ENCODE data around the gene ANO10.

The ANO10 gene

DNA sequence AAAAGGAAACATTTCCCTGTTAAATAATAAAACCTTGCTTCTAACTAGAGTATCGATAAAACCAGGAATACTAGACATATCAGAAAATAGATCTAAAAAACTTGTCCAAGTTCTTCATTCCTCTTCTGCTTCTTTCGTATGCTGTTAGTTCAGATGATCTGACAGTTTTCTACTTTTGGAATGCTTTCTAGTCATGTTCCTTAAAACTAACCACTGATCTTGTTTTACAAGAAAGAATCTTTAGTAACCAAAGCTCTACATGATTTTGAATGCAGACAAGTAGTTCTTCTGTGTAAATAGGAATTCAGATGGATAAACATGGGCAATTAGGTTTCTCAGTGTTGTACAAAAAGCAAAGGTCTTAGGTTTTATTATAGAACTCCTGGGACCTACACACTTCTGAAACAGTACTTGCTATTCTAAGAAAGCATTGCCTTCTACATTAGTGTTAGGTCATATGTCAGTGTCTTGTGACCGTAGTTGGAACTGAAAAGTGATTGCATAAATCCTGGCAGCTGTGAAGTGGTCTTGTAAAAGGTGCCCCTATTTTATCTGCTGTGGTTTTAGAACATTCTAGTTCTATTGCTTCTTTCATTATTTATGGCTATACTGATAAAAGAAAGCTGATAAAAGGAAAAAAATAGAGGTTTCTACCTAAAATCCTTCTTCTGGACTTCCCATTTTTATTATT lies 294.8 kb downstream of the ANO10 start:
- DNase-seq (ENCODE audit: low read depth in 2 of 3, low spot score in 1 of 3) = no peak

DNA sequence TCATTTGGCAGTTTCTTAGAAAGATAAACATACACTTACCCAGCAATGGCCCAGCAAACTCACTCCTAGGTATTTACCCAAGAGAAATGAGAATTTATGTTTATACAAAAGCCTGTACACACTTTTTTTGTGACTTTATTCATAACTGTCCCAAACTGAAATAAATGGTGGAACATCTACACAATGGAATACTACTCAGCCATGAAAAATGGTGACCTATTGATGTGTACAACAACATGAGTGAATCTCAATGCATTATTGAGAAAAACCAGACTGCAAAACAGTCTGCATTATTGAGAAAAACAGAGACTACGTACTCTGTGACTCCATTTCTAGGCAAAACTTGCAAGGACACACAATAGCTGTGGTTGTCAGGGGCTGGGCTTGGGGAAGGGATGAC lies 298.3 kb downstream of the ANO10 start:
- no peak for DNase-seq (ENCODE audit: low read depth in 2 of 3, low spot score in 1 of 3)

DNA sequence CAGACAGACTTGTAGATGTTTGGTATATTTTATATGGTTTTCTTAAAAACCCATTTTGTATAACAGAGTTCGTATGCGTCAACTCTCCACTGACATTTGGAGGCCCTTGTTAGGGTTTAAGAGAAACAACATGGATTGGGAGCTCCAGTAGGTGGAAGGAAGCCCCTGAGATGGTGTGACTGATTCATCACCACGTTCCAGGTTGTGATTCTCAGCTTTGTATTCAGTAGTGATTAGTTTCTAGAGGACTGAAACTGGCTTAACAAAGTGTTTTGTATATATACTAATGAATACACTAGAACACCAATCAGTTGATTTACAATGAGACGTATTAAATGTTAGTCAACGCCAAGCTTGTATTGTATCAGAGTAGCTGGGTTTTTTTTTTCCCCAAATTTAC lies 301.5 kb downstream of the ANO10 start:
- no peak for DNase-seq (ENCODE audit: low read depth in 2 of 3, low spot score in 1 of 3)

DNA sequence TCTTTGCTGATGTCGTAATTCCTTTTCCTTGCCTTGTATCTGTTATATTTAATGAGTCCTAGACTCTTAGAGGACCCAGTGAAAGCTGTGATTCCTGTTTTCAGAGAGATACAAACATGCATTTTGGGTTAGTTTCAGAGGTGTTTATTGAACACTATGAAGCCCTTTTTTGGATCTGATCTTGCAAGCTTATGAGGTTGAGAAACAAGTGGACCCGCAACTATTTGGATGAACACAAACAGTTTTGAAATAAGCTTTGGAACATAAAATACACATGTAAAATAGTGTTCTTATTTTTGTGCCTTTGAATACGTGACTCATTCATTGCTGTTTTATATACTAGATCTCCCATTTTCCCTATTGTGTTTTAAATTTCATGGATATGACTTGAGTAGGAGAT lies 302.0 kb downstream of the ANO10 start:
- DNase-seq (ENCODE audit: low read depth in 2 of 3, low spot score in 1 of 3) = no peak

DNA sequence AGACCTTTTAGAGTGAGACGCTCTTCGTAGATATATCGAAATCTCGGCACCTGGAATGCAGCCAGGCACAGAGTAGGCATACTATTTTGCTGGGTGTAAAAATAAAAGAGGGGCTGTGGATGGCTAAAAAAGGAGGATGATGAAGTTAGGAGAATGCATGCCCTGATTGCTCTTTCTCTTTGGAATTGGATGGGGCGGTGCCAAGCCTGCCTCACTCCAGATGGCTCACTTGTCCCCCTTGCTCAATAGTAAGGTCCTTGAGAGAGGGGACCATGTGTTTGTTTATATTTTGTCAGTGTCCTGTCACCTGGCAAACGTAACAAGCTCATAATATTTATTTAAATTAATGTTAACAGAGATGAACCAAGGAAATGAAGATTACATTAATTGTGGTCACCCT lies 302.4 kb downstream of the ANO10 start:
- no peak for DNase-seq (ENCODE audit: low read depth in 2 of 3, low spot score in 1 of 3)

DNA sequence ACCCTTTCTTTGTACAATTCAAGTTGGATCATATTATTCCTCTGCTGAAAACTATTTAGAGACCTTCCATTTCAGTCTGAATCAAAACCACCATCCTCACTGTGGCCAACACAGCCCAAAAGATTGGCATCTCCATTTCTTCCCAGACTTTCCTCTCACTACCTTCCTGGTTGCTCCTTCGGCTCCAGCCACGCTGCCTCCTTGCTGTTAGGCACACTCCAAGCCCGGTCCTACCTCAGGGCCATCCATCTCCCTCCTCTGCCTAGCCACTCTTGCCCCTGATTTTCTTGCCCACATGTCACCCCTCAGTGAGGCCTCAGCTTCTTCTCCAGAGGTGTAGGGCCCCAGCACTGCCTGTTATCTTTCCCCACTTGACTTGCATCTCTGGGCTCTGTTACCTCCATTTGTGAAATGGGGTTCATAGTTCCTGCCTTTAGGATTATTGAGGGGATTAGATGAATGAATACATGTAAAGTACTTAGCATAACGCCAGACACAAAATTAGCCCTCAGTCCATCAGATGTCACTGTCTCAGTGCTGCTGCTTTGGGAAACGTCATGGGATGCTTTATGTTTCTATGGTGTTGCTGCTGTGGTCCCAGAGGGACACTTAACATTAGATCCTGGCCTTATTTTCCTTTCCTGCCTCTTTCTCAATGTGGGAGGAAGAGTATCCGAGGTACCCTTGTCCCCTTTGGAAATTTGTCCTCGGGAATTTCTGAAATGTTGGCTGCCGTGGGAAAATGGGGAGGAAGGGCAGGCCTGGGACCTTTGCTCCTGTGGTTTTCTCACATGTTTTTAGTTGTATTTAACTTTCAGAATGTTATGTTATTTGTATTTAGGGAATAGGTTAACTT lies 304.1 kb downstream of the ANO10 start:
- DNase-seq (ENCODE audit: low read depth in 2 of 3, low spot score in 1 of 3) = no peak

DNA sequence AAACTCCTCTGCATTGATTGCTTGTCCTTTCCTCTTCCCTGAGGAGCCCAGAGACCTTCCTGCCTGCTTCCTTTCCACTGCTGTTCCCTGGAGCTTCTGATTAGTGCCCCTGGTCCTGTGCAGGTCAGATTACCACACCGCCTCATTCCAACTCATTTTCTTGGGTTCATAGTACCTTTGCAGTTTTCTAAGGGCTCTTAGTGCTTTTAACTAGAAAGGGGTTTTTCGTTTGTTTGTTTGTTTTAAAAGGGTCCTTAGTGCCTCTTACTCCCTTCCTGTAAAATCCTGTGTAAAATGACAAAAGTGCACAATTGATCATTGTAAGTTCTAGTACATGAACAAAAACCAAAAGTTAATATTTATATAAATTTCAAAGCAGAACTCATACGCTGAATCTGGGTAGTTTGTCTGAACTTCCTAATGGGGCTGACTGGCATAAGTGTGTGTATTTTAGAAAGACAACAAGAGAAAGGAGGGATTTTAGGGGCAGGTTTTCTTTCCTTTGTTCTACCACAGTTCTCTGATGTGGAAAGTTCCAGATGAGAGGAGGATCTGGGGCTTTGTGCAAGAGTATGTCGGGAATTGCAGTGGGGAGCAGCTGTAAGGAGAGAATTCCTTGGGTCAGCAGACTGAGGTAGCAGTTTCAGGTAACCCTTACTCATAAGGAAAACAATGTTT lies 304.9 kb downstream of the ANO10 start:
- DNase-seq (ENCODE audit: low read depth in 2 of 3, low spot score in 1 of 3) = no peak
